ENCODE data around the gene GDPD5.

The GDPD5 gene

DNA sequence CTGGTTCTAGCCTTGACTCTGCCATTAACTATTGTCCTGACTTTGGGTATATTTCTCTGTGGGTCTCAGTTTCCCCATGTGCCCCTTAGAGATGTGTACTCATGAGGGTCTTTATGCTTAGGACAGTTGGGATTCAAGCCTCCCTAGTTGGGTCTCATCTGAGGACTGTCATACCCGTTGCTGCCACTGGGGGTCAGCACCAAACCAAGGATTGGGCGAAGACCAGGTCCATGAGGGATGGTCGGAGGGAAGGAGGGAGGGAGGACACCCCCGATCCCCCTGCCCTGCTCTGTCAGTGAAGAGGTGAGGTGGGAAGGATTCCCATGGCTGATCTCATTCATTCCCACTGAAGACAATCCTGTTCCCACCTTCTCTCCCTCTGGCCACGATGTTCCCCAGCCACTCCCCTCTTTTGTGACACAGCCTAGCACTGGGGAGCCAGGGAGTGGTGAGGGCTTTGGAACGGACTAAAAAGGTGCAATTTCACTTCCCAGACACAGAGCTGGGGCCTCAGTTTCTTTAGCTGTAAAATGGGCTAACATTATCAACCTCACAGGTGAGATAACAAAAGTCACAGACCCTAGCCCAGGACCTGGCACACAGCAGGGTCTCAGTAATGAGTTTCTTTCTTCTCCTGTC, 80.3 kb downstream of the GDPD5 start:
- peak; percentile 66 for DNase-seq (ENCODE audit: low spot score)

- DNase-seq (ENCODE audit: low spot score) = no peak
Observed at GRCh38 chr11:75443043-75443442, 82.7 kb downstream of the GDPD5 start.

DNA sequence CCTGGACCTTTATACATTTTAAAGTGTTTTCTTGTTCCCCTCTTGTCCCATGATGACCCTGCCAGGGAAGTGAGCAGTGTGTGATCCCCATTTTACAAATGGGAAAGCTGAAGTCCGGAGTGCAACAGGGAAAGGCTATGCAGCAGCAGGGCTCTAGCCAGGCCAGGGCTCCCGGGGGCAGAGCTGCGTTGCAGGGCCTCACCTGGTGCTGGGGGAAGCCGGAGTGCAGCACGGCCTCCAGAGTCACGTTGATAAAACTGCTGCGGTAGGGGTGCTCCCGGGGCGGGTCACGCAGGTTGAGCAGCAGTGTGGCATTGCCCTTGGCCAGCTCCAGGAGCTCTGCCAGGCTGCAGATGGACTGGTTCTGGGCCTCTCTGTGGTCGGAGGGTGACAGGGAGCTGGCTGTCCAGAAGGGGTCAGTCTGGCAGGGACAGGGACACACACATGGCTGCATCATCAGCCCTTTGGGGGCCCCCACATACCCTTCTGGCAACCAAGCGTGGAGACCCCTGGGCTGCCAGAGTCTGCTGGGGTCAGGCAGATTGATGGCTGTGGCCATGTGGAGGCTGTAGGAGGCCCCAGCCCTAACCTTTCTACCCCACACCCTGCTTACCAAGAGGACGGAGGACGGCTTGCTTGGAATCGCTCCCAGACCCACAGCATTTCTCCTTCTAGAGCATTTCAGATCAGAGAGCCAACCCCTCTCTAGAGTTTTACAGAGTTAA, 83.4 kb downstream of the GDPD5 start:
- no peak for DNase-seq (ENCODE audit: low spot score)

GRCh38 chr11:75441804-75442132, 84.0 kb downstream of the GDPD5 start:
- DNase-seq (ENCODE audit: low spot score) = no peak

DNA sequence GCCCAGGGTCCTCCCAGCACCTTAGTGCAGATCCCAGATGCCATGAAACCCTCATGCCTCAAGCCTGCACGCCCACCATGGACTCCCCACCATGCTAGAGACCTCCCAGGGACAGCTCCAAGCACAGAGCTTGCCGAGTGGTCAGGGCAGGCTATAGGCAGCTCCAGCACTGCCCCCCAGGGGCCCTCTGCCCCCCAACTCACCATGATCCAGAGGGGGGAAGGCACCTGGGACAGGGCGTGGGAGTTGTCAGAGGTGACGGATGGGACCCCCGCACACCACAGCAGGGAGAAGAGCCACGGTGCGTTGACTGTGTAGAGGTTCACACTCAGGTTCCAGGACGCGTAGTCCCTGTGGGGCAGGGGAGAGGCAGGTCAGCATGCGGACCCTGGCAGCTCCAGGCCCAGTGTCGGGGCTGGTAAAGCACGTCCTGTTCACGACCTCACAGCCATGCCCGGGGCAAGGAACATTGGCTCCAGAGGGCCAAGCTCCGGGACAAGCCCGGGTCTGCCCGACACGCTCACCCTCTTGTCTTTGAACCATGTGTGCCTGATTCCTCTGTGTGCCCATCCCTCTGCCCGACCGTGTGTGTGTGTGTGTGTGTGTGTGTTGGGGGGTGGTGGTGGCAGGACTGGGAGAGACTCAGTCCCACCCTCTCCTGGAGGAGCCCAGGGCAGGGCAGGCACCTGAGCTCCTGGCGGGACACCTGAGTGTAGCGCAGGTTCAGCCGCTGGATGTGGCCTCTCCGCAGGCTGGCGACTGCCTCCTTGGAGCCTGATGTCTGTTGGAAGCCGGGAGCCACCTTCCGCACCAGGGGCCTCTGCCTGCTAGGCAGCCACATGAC, 84.6 kb downstream of the GDPD5 start:
- no peak for DNase-seq (ENCODE audit: low spot score)

GRCh38 chr11:75439495-75440120, 86.1 kb downstream of the GDPD5 start:
- no peak for DNase-seq (ENCODE audit: low spot score)

GRCh38 chr11:75439026-75439425, 86.7 kb downstream of the GDPD5 start:
- DNase-seq (ENCODE audit: low spot score) = no peak

- no peak for DNase-seq (ENCODE audit: low spot score)
Observed at GRCh38 chr11:75437966-75438659, 87.6 kb downstream of the GDPD5 start.

- DNase-seq (ENCODE audit: low spot score) = no peak
Observed at GRCh38 chr11:75436806-75437205, 88.9 kb downstream of the GDPD5 start.

GRCh38 chr11:75435571-75435925, 90.2 kb downstream of the GDPD5 start:
- DNase-seq (ENCODE audit: low spot score) = no peak

GRCh38 chr11:75434886-75435570, 90.7 kb downstream of the GDPD5 start:
- no peak for DNase-seq (ENCODE audit: low spot score)

DNA sequence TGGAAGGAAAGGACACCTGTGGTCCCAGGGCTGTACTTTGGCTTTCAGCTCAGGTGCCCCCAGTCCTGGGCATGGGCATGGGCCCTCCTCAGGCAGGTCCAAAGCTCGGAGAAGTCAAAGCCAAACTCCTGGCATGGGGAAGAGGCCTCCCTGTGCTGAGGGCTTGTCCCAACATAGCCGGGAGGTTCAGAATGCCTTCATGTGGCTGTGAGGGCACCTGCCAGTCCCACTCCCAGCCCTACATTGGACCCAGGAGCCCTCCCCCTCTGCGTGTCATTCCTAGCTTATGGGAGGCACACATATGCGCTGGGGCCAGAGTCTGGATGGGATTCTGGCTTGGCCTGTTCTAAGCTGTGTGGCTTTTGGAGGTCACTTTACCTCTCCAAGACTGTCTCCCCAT, 91.7 kb downstream of the GDPD5 start:
- no peak for DNase-seq (ENCODE audit: low spot score)

GRCh38 chr11:75433443-75433842, 92.3 kb downstream of the GDPD5 start:
- DNase-seq (ENCODE audit: low spot score) = no peak

GRCh38 chr11:75432911-75433321, 92.8 kb downstream of the GDPD5 start, which contains the start of gene KLHL35:
Gene KLHL35 (minus strand): TSS chr11:75433203. CDS start chr11:75430629, 2,574 bp downstream.
- no peak for DNase-seq (ENCODE audit: low spot score)

DNA sequence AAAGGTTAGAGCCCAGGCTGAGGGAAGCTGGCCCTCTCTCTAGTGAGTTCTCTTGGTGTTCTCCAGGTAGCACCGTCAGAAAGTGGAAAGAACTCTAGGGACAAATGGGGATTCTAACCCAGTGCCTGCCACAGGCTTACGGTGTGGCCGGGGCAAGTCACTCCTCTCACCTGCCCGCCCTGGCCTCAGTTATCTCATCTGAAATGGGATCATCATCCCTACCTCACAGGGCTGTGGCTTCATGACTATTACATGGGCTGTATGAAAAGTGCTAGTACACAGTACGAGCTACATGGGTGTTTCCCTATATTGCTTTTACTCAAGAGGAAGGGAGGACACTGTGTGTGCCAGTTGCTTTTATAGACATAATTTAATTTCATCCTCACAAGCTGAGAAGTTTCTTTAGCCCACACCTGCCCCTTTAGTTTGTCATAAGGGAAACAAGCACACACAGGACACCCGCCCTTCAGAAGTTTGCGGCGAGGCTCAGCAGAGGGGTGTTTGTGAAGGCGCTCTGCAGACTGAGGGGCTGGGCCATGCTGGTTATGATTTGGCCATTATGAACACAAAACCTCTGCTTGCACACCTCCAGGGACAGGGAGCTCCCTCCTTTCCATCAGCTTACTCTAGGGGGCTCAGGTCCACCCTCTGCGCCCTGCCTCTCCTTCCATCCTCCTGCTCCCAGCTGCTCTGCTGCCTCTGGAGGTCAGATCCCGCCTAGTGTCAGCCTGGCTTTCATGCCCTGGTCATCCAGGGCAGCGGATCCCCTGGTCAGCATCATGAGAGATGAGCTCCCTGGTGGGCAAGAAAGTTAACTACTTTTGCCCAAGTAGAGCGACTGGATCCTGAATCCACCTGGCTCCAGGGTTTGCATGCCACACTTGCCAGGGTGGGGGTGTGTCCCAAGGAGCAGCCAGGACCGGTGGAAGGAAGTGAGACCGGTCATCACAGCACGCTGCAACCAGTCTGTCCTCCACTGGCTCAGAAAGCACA, 93.9 kb downstream of the GDPD5 start:
- DNase-seq (ENCODE audit: low spot score) = no peak

- no peak for DNase-seq (ENCODE audit: low spot score)
Observed at GRCh38 chr11:75430714-75431532, 94.8 kb downstream of the GDPD5 start.

GRCh38 chr11:75429902-75430713, 95.6 kb downstream of the GDPD5 start:
- DNase-seq (ENCODE audit: low spot score) = peak; percentile 47

GRCh38 chr11:75429641-75429901, 96.2 kb downstream of the GDPD5 start:
- no peak for DNase-seq (ENCODE audit: low spot score)

All from activated CD4-positive, alpha-beta T cell treated with anti-CD3 and anti-CD28 coated beads, Interleukin-2, Interleukin-4, amounts not matched to agents 100 ng/mL and 50 ng/mL, durations not matched to agents 16 hours and 8 hours (primary cell).